Kasumi-1 (cell line): ENCODE data around the gene TMEM187.

Experiments
- DNase-seq, 2 experiments: peaks; one replicate each; lab custom pipeline; 2025; lab: John Stamatoyannopoulos, UW

The TMEM187 gene

GRCh38 chrX:153954558-153955227 lies 17.9 kb upstream of the TMEM187 start:
- DNase-seq, result no peak

DNA sequence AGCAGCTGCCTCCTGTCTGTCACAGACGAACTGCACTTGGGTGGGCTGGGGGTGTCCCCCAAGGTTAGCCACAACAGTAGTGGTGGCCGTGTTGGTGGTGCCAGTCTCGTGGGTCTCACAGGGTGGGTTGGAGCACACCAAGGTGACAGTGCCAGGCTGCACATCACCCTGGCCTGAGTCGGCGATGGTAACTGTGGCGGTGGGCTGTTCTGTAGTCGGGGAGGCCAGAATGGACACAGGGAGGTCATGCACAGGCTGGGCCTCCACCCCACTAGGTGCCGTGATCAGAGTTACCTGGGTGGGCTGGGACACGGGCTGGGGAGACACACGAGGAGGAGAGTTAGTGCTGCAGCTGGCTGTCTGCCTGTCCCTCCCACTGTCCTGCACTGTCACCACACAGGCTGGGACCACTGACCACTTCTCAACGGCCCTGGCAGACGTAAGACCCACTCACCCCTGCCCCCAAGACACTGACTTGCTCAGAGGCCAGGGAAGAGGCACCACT lies 17.3 kb upstream of the TMEM187 start:
- DNase-seq, result no peak

- DNase-seq, result no peak
These were observed 16.3 kb upstream of the TMEM187 start for GRCh38 chrX:153956044-153956907.

DNA sequence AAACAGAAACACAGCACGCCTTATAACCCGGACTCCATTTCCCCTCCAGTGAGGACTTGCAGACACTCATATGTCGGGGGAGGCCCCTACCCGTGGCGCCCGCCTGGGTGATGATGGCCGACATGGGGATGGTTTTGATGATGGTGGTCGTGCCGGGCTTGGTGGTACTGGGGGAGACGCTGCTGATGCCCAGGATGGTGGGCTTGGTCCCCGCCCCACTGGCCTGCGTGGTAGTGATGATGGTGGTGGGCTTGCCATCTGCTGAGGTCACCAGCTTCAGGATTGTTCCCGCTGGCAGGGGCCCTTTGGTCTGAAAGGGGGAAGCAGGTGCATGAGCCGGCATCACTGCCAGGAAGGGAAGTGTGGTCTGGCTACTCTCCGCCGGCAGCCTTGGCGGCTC lies 15.3 kb upstream of the TMEM187 start:
- no peak for DNase-seq

DNA sequence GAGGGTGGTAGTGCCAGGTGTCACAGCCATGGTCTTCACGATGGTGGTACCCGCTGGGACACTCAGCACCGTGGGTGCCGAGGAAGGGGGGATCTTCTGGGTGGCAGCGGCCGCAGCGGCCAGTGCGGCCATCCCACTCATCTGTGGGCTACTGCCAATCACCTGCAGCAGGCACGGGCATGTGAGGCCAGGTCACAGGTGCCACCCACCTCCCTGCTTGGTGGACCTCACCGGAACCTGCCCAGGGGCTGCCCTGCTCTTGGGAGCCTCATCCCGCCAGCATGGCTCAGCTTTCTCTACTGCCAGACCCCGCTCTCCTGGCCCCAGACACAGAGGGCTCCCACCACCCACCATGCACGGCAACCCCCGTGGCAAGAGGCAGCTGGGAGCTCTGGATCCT lies 13.9 kb upstream of the TMEM187 start:
- no peak for DNase-seq

- DNase-seq, result no peak
These were observed 12.9 kb upstream of the TMEM187 start for GRCh38 chrX:153959649-153960048.

DNA sequence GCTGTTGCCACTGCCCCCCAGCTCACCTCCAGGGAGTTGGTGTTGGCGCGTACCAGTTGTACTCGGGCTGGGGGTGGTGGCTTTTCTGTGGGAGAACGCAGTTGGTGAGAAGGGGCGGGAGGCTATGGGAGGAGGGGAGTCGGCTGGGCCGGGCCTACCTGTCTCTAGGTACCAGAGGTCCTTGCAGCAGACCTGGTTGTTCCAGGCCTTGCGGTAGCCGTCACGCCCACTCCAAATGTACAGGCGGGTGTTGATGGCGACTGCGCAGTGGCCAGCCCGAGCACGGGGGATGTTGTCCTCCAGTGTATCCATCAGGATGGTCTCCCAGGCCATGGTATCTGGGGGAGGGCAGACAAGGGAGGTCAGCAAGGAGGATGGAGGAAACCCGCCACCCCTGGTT lies 12.5 kb upstream of the TMEM187 start:
- no peak for DNase-seq

DNA sequence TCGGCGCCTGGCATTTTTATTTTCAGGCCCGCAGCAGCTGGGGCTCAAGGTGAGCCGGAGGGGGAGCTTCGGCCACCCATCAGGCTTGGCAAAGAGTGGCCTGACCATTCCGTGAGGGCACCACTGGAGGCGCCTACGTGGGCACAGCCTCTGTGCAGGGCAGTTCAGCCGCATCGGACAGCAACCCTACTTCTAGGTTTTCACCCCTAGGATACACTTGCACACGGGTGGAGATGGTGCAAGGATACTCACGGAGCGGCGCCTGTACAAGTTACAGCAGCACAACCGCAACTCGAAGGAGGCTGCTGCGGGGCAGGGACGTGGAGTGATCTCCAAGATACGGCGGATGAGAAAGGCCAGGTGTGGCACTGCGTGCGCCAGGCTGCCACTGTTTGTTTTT lies 11.8 kb upstream of the TMEM187 start:
- DNase-seq, result no peak

- no peak for DNase-seq
These were observed 11.3 kb upstream of the TMEM187 start for GRCh38 chrX:153961292-153961691.

DNA sequence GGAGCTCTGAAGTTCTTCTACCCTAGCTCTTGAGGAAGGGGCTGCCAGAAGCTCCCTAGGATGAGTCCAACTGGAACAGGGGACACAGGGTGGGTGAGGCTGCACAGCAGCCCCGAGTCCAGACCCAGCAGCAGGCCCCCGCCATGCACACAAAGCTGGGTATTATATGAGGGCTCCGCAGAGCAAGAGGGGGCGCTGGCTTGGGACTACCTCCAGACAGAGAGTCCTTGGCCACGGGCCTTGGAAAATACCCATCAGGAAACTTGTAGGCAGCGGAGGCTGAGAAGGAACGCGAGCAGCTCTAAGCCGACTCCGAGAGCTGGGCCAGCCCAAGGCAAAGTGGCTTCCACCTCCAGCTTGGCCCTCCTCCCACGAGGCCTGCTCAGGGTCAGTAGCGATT lies 9.0 kb upstream of the TMEM187 start:
- no peak for DNase-seq

DNA sequence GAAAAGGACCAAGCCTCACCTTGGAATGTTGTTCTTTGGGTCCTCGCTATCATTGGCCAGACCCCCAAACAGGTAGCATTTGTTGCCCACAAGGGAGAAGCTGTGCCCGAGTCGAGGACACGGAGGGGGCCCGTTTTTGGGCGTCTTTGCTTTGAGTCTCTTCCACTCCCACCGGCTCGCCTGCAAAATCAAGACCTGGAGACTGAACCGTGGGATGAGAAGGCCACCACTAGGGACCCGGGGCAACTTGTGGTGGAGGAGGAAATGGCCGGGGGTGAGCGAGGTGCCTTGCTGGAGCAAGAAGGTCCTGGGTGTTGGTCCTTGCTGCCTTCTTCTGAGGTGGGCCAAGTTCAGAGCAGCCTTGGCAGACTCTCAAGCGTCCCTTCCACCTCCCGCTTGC lies 8.4 kb upstream of the TMEM187 start:
- DNase-seq, result no peak

- no peak for DNase-seq
These were observed 7.1 kb upstream of the TMEM187 start for GRCh38 chrX:153965406-153965805.

GRCh38 chrX:153966283-153966688 lies 6.3 kb upstream of the TMEM187 start:
- DNase-seq, result no peak

DNA sequence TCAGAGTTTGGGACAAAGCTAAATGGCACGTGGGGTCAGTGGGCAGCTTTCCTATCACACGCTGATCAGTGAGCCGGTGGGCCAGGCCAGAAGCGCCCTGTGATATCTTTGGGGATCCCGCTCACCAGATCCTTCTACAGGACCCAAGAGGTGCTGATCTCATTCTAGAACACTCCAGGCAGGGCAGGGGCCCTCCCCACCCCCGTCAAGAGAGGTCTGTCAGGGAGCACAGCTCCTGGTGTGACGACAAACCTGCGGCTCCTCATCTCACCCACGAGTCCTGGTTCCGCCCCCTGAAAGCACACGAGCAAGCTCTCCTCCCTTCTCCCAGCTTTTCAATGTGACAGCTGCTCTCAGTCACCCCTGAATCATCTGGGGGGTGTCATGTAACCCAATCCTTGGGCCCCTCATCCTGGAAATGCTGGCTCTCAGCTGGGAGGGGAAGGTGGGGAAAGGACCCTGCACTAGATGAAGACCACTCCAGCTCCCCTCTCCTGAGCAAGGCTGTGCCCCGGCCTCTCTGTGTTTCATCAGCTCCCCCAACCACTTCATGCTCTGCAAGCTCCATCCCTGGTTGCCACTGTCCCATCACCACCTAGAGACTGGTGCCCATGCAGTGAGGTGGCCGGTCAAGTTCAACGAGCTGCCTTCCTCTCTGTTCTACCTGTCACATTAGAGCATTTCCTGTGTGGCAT lies 5.6 kb upstream of the TMEM187 start:
- DNase-seq, result no peak

GRCh38 chrX:153967536-153968224 lies 4.9 kb upstream of the TMEM187 start:
- DNase-seq, result peak; percentile 15 to 18

GRCh38 chrX:153968255-153968654 lies 4.3 kb upstream of the TMEM187 start:
- no peak for DNase-seq

- no peak for DNase-seq
These were observed 3.8 kb upstream of the TMEM187 start for GRCh38 chrX:153968754-153969124.

- DNase-seq, result no peak
These were observed 3.2 kb upstream of the TMEM187 start for GRCh38 chrX:153969125-153969903.

DNA sequence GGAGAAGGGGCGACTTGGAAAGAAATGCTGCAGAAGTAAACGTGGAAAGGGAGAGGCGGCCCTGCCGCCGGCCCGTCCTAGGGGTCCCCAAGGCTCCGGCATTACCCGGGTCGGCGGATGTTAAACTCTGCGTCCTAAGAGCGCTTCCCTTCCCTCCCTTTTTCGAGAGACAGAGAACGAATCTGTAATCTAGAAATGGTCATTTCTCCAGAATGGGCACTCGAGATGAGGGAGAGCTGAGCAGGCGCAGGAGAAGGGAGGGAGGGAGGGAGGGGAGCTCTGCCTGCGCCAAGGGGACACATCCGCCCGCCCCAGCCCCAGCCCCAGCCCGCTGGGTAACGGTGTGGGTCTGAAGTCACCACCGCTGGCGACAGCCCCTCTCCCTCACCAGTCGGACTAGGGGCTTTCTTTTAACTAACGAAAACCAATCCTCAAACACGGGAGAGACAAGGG lies 2.6 kb upstream of the TMEM187 start:
- no peak for DNase-seq

DNA sequence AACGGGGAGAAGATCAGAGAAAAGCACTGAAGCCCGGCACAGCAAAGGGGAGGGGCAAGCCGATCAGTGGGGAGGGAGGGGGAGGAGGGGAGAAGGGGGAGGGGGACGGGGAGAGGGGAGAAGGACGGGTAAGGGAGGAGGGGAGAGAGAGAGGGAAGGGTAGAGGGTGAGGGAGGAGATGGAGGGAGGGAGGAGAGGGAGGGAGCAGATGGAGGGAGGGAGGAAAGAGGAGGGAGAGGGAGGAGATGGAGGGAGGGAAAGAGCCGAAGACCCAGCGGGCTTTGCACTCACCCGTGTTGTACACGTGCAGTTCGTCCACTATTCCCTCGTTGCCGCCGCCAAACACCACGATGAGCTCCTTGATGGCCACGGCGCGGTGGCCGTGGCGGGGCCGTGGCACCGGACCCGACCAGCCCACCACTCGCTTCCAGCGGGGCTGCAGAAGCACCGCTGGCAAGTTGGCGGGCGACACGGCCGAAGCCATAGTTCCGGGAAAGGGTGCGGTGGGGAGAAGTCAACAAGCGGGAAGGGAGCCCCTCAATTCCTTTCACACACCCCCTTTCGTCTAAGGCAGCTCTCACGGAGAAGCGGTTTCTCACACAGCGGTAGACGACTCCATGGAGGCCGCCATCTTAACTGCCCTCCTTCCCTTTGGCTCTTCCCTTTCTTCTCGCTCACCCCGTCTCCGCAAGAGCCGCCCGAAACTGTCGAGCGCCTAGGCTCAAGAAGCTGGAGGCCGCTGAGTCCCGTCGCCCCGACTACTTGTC lies 2.0 kb upstream of the TMEM187 start:
- DNase-seq, result peak; percentile 24 to 42

GRCh38 chrX:153971124-153971449 lies 1.5 kb upstream of the TMEM187 start:
- peak; percentile 52 to 57 for DNase-seq
